Lower leg skin (tissue), 4 donors: ENCODE results near the gene PTBP3. TPM values are rescaled to one million over a fixed set of nuclear protein-coding genes. Genes with fewer than 3 reads are reported as not detected.

ENCODE experiments used
- DNase-seq, 2 donors: peaks; one replicate each; pipeline ENCODE4 v3.0.0-alpha.2; 2019; ENCODE audit warnings: low spot score in 2 of 2
- H3K4me3 ChIP-seq: fragments of 200-600 bp; sonication (generic); 2 replicates; pipeline ENCODE4 v1.5.1; 2017; ENCODE audit warnings: mild to moderate bottlenecking, low read depth; ENCODE audit not compliant: poor library complexity, severe bottlenecking
- POLR2A ChIP-seq, 2 donors: fragments of 450-650 bp; IDR thresholded peaks; one replicate each; pipeline ENCODE4 v1.6.1; 2016 to 2017; ENCODE audit warnings: antibody characterized with exemption in 2 of 2, mild to moderate bottlenecking in 1 of 2, moderate library complexity in 1 of 2
- WGBS, 2 donors: methylation state at CpG; one replicate each; pipeline ENCODE4 v1.1.5; 2018; 5-methylcytosine and 5-hydroxymethylcytosine counted together
- intact Hi-C: fragments of 100-400 bp; cut with DNase I; formaldehyde crosslinking; loops from one replicate; pipeline ENCODE4 v1.15.0; 2023; ENCODE audit warnings: low total_unique reads
- total RNA-seq, 4 donors: library from RNA; depleted of rRNA; stranded (reverse); fragments of >200 nt; gene quantifications; one replicate each; pipeline ENCODE4 v1.1.0, GENCODE V29; 2016
- TF ChIP-seq, protein P1 (sequence below), 3 donors: fragments of 450-650 bp; IDR thresholded peaks; one replicate each; pipeline ENCODE4 v1.5.1; 2016; ENCODE audit warnings: antibody characterized with exemption in 3 of 3, mild to moderate bottlenecking in 3 of 3, moderate library complexity in 2 of 3

PTBP3 gene
- total RNA-seq, 4 donors from 2014 or later, result 82.5 to 201 (median 156) TPM

GRCh38 chr9:112349008-112349333 is 15.6 kb upstream of the PTBP3 start:
- 56 to 63% methylated on average over 4 of the region's 4 CpGs for WGBS, 2 donors

GRCh38 chr9:112348257-112349007 is 15.0 kb upstream of the PTBP3 start:
- 28 to 30% methylated on average over 19 of the region's 19 CpGs for WGBS, 2 donors
- intact Hi-C loops, result no loop called here

More at GRCh38 chr9:112349008-112349333, 15.6 kb upstream of the PTBP3 start:
- intact Hi-C loops, result no loop called here
- TF ChIP-seq POLR2A (IDR thresholded peaks at IDR 0.05), result no peak
- TF ChIP-seq, protein P1, sequence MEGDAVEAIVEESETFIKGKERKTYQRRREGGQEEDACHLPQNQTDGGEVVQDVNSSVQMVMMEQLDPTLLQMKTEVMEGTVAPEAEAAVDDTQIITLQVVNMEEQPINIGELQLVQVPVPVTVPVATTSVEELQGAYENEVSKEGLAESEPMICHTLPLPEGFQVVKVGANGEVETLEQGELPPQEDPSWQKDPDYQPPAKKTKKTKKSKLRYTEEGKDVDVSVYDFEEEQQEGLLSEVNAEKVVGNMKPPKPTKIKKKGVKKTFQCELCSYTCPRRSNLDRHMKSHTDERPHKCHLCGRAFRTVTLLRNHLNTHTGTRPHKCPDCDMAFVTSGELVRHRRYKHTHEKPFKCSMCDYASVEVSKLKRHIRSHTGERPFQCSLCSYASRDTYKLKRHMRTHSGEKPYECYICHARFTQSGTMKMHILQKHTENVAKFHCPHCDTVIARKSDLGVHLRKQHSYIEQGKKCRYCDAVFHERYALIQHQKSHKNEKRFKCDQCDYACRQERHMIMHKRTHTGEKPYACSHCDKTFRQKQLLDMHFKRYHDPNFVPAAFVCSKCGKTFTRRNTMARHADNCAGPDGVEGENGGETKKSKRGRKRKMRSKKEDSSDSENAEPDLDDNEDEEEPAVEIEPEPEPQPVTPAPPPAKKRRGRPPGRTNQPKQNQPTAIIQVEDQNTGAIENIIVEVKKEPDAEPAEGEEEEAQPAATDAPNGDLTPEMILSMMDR (IDR thresholded peaks at IDR 0.05), result no peak
- no peak for DNase-seq
- no peak overlapping the region for H3K4me3 ChIP-seq

GRCh38 chr9:112341730-112342129 is 8.3 kb upstream of the PTBP3 start:
- DNase-seq, result no peak
- intact Hi-C loops, result no loop called here
- no peak overlapping the region for H3K4me3 ChIP-seq
- TF ChIP-seq POLR2A (IDR thresholded peaks at IDR 0.05), result no peak
- TF ChIP-seq, protein P1 (IDR thresholded peaks at IDR 0.05), result no peak

More at GRCh38 chr9:112348257-112349007, 15.0 kb upstream of the PTBP3 start:
- no peak for TF ChIP-seq POLR2A (IDR thresholded peaks at IDR 0.05)
- TF ChIP-seq, protein P1 (IDR thresholded peaks at IDR 0.05), result no peak
- no peak overlapping the region for H3K4me3 ChIP-seq
- DNase-seq, result peak; percentile 64 to 93

GRCh38 chr9:112339886-112340285 is 6.5 kb upstream of the PTBP3 start:
- no peak for DNase-seq
- intact Hi-C loops, result no loop called here
- no peak overlapping the region for H3K4me3 ChIP-seq
- no peak for TF ChIP-seq POLR2A (IDR thresholded peaks at IDR 0.05)
- TF ChIP-seq, protein P1 (IDR thresholded peaks at IDR 0.05), result no peak
- 91 to 97% methylated on average over 3 of the region's 3 CpGs for WGBS, 2 donors

DNA sequence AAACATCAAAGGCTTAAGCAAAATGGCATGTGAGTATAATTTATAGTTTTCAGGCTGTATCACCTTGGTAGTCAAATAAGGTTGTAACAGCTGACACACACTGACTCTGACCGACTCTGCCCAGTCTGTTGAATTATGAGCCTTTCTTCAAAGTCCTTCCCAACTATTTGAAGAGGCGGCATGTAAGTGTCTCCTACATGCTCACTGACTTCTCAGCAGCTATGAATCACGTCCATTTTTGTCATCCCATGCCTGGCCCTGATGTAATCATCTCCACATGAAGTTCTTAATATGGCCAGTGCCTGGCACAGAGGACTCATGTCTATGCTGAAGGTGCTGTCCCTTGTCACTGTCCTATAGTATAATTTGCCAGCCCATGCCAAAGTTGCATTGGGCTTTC is 5.1 kb upstream of the PTBP3 start:
- DNase-seq, result no peak
- intact Hi-C loops, result no loop called here
- 54 to 63% methylated on average over 3 of the region's 3 CpGs for WGBS, 2 donors
- TF ChIP-seq, protein P1 (IDR thresholded peaks at IDR 0.05), result no peak
- TF ChIP-seq POLR2A (IDR thresholded peaks at IDR 0.05), result no peak
- H3K4me3 ChIP-seq, result no peak overlapping the region

DNA sequence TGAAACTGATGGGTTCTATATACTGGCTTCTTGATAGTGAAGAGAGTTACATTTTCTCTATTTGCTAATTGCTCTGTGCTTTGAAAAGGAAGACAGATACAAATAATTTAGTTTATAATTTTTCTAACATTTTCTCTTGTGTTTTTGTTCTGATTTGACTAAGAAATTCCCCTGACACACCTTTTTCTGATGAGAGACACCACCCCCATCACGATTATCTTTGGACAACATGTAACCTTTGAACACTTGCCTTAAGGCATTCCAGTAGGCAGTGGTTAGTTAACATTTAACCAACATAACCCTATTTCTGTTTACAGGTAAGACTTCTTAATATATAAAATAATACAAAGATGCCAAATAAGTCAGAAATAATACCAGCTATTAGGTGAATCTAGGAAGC is 4.1 kb upstream of the PTBP3 start:
- intact Hi-C loops, result no loop called here
- no peak for DNase-seq
- no peak overlapping the region for H3K4me3 ChIP-seq
- 35 to 40% methylated on average over 1 of the region's 1 CpG for WGBS, 2 donors
- TF ChIP-seq, protein P1 (IDR thresholded peaks at IDR 0.05), result no peak
- no peak for TF ChIP-seq POLR2A (IDR thresholded peaks at IDR 0.05)
